HG03045 (cell line): ENCODE results near the gene QPRT.
"Not testable (repeated sequence)": the region's sequence is repeated elsewhere in the genome, so short reads cannot be mapped to it uniquely, and the experiment has no call there.

Source experiments
- ATAC-seq: cut with Tn5 transposase; IDR thresholded peaks from one replicate; pipeline ENCODE4 v1.9.1; 2021; ENCODE audit warnings: mild to moderate bottlenecking, moderate library complexity; ENCODE audit not compliant: unreplicated experiment

QPRT gene

GRCh38 chr16:29662000-29662728, 16.8 kb upstream of the QPRT start:
- ATAC-seq: no peak

- ATAC-seq: no peak
Observed at GRCh38 chr16:29662729-29663015, 16.3 kb upstream of the QPRT start.

DNA sequence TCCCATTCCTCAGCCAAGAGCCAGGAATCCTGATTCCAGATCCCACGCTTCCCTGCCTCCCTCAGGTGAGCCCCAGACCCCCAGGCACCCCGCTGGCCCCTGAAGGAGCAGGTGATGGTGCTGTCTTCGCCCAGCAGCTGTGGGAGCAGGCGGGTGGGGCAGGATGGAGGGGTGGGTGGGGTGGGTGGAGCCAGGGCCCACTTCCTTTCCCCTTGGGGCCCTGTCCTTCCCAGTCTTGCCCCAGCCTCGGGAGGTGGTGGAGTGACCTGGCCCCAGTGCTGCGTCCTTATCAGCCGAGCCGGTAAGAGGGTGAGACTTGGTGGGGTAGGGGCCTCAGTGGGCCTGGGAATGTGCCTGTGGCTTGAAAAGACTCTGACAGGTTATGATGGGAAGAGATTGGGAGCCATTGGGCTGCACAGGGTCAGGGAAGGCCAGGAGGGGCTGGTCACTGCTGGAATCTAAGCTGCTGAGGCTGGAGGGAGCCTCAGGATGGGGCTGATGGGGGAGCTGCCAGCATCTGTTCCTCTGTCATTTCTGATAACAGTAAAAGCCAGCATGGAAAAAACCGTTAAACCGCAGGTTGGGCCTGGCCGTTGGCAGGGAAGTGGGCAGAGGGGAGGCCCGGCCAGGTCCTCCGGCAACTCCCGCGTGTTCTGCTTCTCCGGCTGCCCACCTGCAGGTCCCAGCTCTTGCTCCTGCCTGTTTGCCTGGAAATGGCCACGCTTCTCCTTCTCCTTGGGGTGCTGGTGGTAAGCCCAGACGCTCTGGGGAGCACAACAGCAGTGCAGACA, 15.8 kb upstream of the QPRT start, which contains the start of gene SPN:
Gene SPN (plus strand): TSS at position 232 of the 791 bp plus-strand sequence. CDS start 482 bp downstream, at position 714.
- ATAC-seq: no peak

DNA sequence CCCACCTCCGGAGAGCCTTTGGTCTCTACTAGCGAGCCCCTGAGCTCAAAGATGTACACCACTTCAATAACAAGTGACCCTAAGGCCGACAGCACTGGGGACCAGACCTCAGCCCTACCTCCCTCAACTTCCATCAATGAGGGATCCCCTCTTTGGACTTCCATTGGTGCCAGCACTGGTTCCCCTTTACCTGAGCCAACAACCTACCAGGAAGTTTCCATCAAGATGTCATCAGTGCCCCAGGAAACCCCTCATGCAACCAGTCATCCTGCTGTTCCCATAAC, 15.2 kb upstream of the QPRT start:
- ATAC-seq: no peak

DNA sequence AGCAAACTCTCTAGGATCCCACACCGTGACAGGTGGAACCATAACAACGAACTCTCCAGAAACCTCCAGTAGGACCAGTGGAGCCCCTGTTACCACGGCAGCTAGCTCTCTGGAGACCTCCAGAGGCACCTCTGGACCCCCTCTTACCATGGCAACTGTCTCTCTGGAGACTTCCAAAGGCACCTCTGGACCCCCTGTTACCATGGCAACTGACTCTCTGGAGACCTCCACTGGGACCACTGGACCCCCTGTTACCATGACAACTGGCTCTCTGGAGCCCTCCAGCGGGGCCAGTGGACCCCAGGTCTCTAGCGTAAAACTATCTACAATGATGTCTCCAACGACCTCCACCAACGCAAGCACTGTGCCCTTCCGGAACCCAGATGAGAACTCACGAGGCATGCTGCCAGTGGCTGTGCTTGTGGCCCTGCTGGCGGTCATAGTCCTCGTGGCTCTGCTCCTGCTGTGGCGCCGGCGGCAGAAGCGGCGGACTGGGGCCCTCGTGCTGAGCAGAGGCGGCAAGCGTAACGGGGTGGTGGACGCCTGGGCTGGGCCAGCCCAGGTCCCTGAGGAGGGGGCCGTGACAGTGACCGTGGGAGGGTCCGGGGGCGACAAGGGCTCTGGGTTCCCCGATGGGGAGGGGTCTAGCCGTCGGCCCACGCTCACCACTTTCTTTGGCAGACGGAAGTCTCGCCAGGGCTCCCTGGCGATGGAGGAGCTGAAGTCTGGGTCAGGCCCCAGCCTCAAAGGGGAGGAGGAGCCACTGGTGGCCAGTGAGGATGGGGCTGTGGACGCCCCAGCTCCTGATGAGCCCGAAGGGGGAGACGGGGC, 14.7 kb upstream of the QPRT start:
- ATAC-seq: no peak

- no peak for ATAC-seq
Observed at GRCh38 chr16:29665294-29666077, 13.5 kb upstream of the QPRT start.

GRCh38 chr16:29667322-29667610, 11.7 kb upstream of the QPRT start:
- not testable (repeated sequence) for ATAC-seq

GRCh38 chr16:29667755-29668154, 11.2 kb upstream of the QPRT start:
- no peak for ATAC-seq

GRCh38 chr16:29668267-29668666, 10.7 kb upstream of the QPRT start:
- ATAC-seq: no peak

GRCh38 chr16:29673501-29673900, 5.5 kb upstream of the QPRT start:
- no peak for ATAC-seq

DNA sequence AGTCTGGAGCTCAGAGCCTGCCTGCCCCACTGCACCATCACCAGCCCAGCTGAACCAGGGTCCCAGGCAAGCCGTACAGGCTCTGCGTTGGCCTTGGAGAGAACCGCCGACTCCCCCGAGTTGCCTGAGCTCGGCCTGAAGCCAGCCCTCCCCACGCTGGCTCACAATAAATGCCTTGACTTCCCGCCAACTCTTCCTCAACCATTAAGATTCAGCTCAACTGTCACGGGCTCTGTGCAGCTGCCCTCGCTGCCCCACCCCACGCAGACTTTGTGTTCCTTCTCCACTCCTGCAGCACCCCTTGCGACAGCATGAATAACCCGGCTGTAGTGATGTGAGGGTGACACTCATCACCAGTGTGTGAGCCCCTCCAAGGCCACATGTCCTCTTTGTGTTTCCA, 4.8 kb upstream of the QPRT start:
- no peak for ATAC-seq

GRCh38 chr16:29675811-29676643, 3.0 kb upstream of the QPRT start:
- ATAC-seq: no peak

DNA sequence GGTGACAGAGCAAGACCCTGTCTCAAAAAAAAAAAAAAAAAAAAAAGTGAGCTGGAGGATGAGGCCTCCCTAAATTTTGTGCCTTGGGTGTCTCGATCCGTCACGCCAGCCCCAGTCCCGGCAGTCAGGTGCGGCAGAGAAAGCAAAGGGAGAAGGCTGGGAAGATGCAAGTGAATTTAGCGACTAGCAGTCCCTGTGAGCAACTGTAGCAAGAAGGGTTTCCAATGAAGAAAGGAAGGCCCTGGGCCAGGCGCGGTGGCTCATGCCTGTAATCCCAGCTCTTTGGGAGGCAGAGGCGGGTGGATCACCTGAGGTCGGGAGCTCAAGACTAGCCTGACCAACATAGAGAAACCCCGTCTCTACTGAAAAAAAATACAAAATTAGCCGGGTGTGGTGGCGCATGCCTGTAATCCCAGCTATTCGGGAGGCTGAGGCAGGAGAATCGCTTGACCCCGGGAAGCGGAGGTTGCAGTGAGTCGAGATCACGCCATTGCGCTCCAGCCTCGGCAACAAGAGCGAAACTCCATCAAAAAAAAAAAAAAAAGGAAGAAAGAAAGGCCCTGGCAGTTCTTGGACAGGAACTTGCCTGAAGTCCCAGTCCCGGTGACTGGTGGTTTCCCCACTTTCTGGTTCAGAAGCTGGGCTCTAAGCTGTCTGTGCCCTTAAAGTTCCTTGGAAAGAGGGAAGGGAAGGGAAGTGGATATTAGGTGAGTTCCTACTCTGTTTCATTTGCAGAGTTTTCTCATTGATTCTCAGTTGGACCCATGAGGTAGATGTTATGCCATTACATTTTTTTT, 1.8 kb upstream of the QPRT start:
- no peak for ATAC-seq

- ATAC-seq: no peak
Observed at GRCh38 chr16:29680180-29680598, 1.2 kb downstream of the QPRT start.

DNA sequence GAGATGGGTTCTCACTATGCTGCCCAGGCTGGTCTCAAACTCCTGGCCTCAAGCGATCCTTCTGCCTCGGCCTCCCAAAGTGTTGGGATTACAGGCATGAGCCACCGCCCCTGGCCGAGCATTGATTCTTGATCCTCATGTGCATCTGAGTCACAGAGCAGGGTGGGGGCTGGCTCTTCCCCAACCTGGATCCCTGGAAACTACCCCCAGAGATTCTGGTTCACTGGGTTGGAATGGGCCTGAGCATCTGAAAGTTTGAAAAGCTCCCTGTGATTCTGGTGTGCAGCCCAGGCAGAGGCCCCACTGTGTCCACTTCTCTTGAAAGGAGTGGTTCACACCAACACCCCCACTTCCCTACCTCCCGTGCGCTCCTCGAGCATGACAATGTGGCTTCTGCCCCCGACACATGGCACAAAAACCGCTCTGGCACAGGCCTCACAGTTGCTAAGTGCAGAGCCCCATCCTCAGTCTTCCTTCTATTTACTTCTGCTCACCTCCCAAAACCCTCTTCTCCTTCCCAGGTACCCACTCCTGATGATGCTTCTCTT, 4.6 kb downstream of the QPRT start:
- no peak for ATAC-seq

DNA sequence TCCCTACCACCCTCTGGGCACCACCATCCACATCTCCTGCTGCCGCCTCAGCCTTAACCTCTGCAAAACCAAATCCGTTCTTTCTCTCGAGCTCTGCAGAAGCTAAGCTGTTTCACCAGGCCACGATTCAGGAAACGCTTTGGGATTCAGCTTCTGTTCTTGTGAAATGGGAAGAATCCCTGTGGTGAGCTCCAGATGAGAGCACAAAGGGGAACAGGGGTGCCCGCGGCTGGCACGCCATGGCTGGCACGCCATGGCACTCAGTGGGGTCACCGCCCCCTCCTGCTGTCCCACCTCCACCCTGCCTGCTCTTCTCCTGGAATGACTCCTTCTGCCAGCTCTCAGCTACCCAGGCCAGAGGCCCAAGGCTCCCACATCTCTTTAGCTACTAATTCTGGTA, 5.7 kb downstream of the QPRT start:
- ATAC-seq: no peak

GRCh38 chr16:29686740-29687332, 7.9 kb downstream of the QPRT start:
- no peak for ATAC-seq

DNA sequence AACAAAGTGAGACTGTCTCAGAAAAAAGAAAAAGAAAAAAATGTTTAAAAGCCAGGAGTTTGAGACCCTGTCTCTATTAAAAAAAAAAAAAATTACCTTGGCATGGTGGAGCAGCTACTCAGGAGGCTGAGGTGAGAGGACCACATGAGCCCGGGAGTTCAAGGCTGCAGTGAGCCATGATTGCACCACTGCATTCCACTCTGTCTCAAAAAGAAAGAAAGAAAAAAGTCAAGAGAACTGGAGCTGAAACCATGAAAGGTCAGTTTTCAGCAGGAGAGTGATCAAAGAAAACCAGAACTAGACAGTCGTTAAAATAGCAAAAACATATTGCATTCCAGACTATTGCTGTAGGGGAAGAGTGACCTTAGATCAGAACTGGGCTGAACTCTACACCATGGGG, 8.8 kb downstream of the QPRT start:
- ATAC-seq: no peak

DNA sequence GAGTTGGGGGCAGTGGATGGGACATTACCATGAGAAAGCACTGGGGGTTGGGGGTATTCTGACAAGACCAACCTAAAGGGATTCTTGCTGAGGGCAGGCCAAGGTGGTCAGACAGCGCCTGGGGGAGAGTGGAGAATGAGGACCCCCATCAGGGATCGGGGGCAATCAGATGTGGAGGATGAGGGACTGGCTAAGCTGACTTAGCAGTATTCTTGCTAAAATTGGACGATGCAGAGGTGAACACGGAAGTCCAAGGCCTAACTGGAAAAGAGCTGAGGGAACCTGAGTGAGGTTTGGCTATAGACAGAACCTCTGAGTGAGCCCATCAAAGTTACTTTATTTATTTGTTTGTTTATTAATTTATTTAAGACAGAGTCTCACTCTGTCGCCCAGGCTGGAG, 9.2 kb downstream of the QPRT start:
- ATAC-seq: no peak
